H9 (cell line): Measurements from ENCODE around the gene ADAMTS2. TPM values are rescaled to one million over a fixed set of nuclear protein-coding genes. Genes with fewer than 3 reads are reported as not detected.

Experiments
- DNase-seq: peaks from one replicate; pipeline ENCODE4 v3.0.0-alpha.2; 2017
- H2AFZ ChIP-seq: one replicate; pipeline ENCODE4 v1.6.1; 2013; ENCODE audit warnings: mild to moderate bottlenecking, low read length, control low read depth, moderate library complexity
- H2AK5ac ChIP-seq: 2 replicates; pipeline ENCODE4 v1.6.1; 2013; ENCODE audit warnings: low read length, control low read depth, mixed read lengths; ENCODE audit not compliant: insufficient read length
- H2BK120ac ChIP-seq: one replicate; pipeline ENCODE4 v1.6.1; 2013; ENCODE audit warnings: low read depth, mild to moderate bottlenecking, low read length, control low read depth, inconsistent platforms; ENCODE audit not compliant: poor library complexity, severe bottlenecking
- H2BK12ac ChIP-seq: 2 replicates; pipeline ENCODE4 v1.6.1; 2013; ENCODE audit warnings: low read length, control low read depth, mixed read lengths, low read depth; ENCODE audit not compliant: insufficient read length
- H2BK15ac ChIP-seq: 2 replicates; pipeline ENCODE4 v1.6.1; 2013; ENCODE audit warnings: low read depth, low read length, control low read depth
- H2BK20ac ChIP-seq: one replicate; pipeline ENCODE4 v1.6.1; 2013; ENCODE audit warnings: low read depth, mild to moderate bottlenecking, low read length, control low read depth, inconsistent platforms; ENCODE audit not compliant: poor library complexity, severe bottlenecking
- H2BK5ac ChIP-seq: 2 replicates; pipeline ENCODE4 v1.6.1; 2013; ENCODE audit warnings: low read length, control low read depth, mixed read lengths; ENCODE audit not compliant: insufficient read length
- H3K14ac ChIP-seq: 2 replicates; pipeline ENCODE4 v1.6.1; 2013; ENCODE audit warnings: low read length, control low read depth; ENCODE audit not compliant: insufficient read depth
- H3K18ac ChIP-seq: 2 replicates; pipeline ENCODE4 v1.6.1; 2013; ENCODE audit warnings: low read depth, mild to moderate bottlenecking, mixed read lengths, low read length, control low read depth; ENCODE audit not compliant: insufficient read length
- H3K23ac ChIP-seq: 2 replicates; pipeline ENCODE4 v1.6.1; 2013; ENCODE audit warnings: low read length, control low read depth, mixed read lengths, low read depth; ENCODE audit not compliant: insufficient read length
- H3K23me2 ChIP-seq: 2 replicates; pipeline ENCODE4 v1.6.1; 2013; ENCODE audit warnings: low read depth, mild to moderate bottlenecking, mixed read lengths, low read length, control low read depth; ENCODE audit not compliant: insufficient read length, poor library complexity, severe bottlenecking
- H3K27ac ChIP-seq: 2 replicates; pipeline ENCODE4 v1.5.1; 2013; ENCODE audit warnings: low read length, control low read depth, mixed read lengths, low read depth; ENCODE audit not compliant: insufficient read length
- H3K27me3 ChIP-seq: 2 replicates; pipeline ENCODE4 v1.6.1; 2013; ENCODE audit warnings: low read length, control low read depth, inconsistent platforms; ENCODE audit not compliant: insufficient read depth
- H3K4ac ChIP-seq: 2 replicates; pipeline ENCODE4 v1.6.1; 2013; ENCODE audit warnings: low read depth, mild to moderate bottlenecking, control low read depth, inconsistent platforms, low read length, moderate library complexity
- H3K4me1 ChIP-seq: 2 replicates; pipeline ENCODE4 v1.6.1; 2013; ENCODE audit warnings: low read length, control low read depth, inconsistent platforms; ENCODE audit not compliant: insufficient read depth
- H3K4me2 ChIP-seq: 2 replicates; pipeline ENCODE4 v1.6.1; 2013; ENCODE audit warnings: low read length, control low read depth, mixed read lengths; ENCODE audit not compliant: insufficient read length, insufficient read depth
- H3K56ac ChIP-seq: 2 replicates; pipeline ENCODE4 v1.6.1; 2013; ENCODE audit warnings: low read depth, mild to moderate bottlenecking, mixed read lengths, low read length, control low read depth; ENCODE audit not compliant: insufficient read length
- H3K79me1 ChIP-seq: 2 replicates; pipeline ENCODE4 v1.6.1; 2013; ENCODE audit warnings: low read depth, mild to moderate bottlenecking, moderate library complexity, low read length, control low read depth, inconsistent platforms; ENCODE audit not compliant: insufficient read depth, poor library complexity, severe bottlenecking
- H3K79me2 ChIP-seq: 2 replicates; pipeline ENCODE4 v1.6.1; 2013; ENCODE audit warnings: low read length, control low read depth, inconsistent platforms; ENCODE audit not compliant: insufficient read depth
- H3K9ac ChIP-seq: 2 replicates; pipeline ENCODE4 v1.6.1; 2013; ENCODE audit warnings: low read length, control low read depth, mixed read lengths; ENCODE audit not compliant: insufficient read length; ENCODE audit errors: extremely low read depth
- H3K9me3 ChIP-seq: one replicate; pipeline ENCODE4 v1.6.1; 2013; ENCODE audit warnings: low read depth, low read length, inconsistent platforms; ENCODE audit not compliant: control insufficient read depth
- H3T11ph ChIP-seq: one replicate; pipeline ENCODE4 v1.6.1; 2013; ENCODE audit warnings: mild to moderate bottlenecking, low read length, control low read depth, inconsistent platforms
- H4K20me1 ChIP-seq: one replicate; pipeline ENCODE4 v1.6.1; 2013; ENCODE audit not compliant: control insufficient read depth, insufficient read length, insufficient read depth
- H4K5ac ChIP-seq: 2 replicates; pipeline ENCODE4 v1.6.1; 2013; ENCODE audit warnings: low read depth, mild to moderate bottlenecking, mixed read lengths, low read length, control low read depth; ENCODE audit not compliant: insufficient read length
- H4K8ac ChIP-seq: replicated peaks from 2 replicates; pipeline ENCODE4 v1.6.1; 2013; ENCODE audit warnings: low read length, control low read depth, mixed read lengths, low read depth; ENCODE audit not compliant: insufficient read length
- H4K91ac ChIP-seq: 2 replicates; pipeline ENCODE4 v1.6.1; 2013; ENCODE audit warnings: low read depth, mild to moderate bottlenecking, moderate library complexity, mixed read lengths, low read length, control low read depth; ENCODE audit not compliant: insufficient read length
- H3K27ac Mint-ChIP-seq, 3 experiments: 2 replicates in 2 of 3; 3 replicates in 1 of 3; pipeline ENCODE4 v1.8.0; 2020 to 2021; ENCODE audit warnings: mixed read lengths in 3 of 3, mild to moderate bottlenecking in 1 of 3, moderate library complexity in 1 of 3
- H3K27me3 Mint-ChIP-seq: 2 replicates; pipeline ENCODE4 v1.8.0; 2021; ENCODE audit warnings: low read depth, mild to moderate bottlenecking, moderate library complexity, mixed read lengths
- H3K36me3 Mint-ChIP-seq, 3 experiments: 2 replicates in 2 of 3; 3 replicates in 1 of 3; pipeline ENCODE4 v1.8.0; 2020 to 2021; ENCODE audit warnings: low read depth in 3 of 3, mixed read lengths in 3 of 3; ENCODE audit not compliant: insufficient read depth in 1 of 3
- H3K4me1 Mint-ChIP-seq, 2 experiments: 2 replicates each; pipeline ENCODE4 v1.8.0; 2020; ENCODE audit warnings: mixed read lengths in 2 of 2
- H3K4me3 Mint-ChIP-seq, 2 experiments: 2 replicates in 1 of 2; 3 replicates in 1 of 2; pipeline ENCODE4 v1.8.0; 2020 to 2021; ENCODE audit warnings: mild to moderate bottlenecking in 2 of 2, mixed read lengths in 2 of 2, moderate library complexity in 1 of 2
- H3K9me3 Mint-ChIP-seq, 2 experiments: 2 replicates in 1 of 2; 3 replicates in 1 of 2; pipeline ENCODE4 v1.8.0; 2020; ENCODE audit warnings: mild to moderate bottlenecking in 2 of 2, mixed read lengths in 2 of 2, moderate library complexity in 1 of 2
- CTCF ChIP-seq: fragments of 200-600 bp; sonication (generic); conservative IDR thresholded peaks from 3 replicates; pipeline ENCODE4 v1.8.0; 2021; ENCODE audit warnings: antibody characterized with exemption, mild to moderate bottlenecking
- WGBS: extraction: QIAGEN DNeasy Blood & Tissue Kit; methylation state at CpG from one replicate; pipeline ENCODE4 v1.1.7; 2013; ENCODE audit warnings: missing lambda C conversion rate, low lambda C conversion rate, mixed read lengths; ENCODE audit not compliant: insufficient read length; ENCODE audit errors: extremely low coverage; 5-methylcytosine and 5-hydroxymethylcytosine counted together
- total RNA-seq: library from RNA; stranded (reverse); gene quantifications from 2 replicates; pipeline ENCODE4 v1.2.1, GENCODE V29; 2021

ADAMTS2 gene
- total RNA-seq, 1 experiment from 2014 or later, result 5.4 TPM

GRCh38 chr5:179120951-179121666 lies 224.2 kb downstream of the ADAMTS2 start:
- Histone ChIP-seq H3K4ac (no peak overlapping the region), H3K9ac (no peak overlapping the region), H2BK12ac (no peak overlapping the region), H3K4me1 (no peaks in the 10 kb centered on the region), H2BK120ac (no peak overlapping the region), H3T11ph (no peak overlapping the region), H2BK20ac (no peak overlapping the region), H4K5ac (no peak overlapping the region), H3K14ac (no peak overlapping the region), H3K79me1 (no peaks in the 10 kb centered on the region), H3K27ac (no peak overlapping the region), H3K56ac (no peak overlapping the region), H3K18ac (no peak overlapping the region), H3K4me2 (no peak overlapping the region), H2AFZ (no peak overlapping the region), H3K23ac (no peak overlapping the region), H3K9me3 (peaks cover 4% of the 10 kb centered on the region), H3K79me2 (no peaks in the 10 kb centered on the region), H4K20me1 (no peaks in the 10 kb centered on the region), H3K23me2 (no peaks in the 10 kb centered on the region), H4K91ac (no peak overlapping the region), H2AK5ac (no peak overlapping the region), H2BK15ac (no peak overlapping the region), H4K8ac (no peak overlapping the region), H2BK5ac (no peak overlapping the region), H3K27me3 (no peaks in the 10 kb centered on the region)
- Mint-ChIP-seq H3K27me3 (no peaks in the 10 kb centered on the region), H3K27ac (no peak overlapping the region), H3K4me1 (no peaks in the 10 kb centered on the region), H3K36me3 (peaks cover 0 to 7% (median 0%) of the 10 kb centered on the region in 3 experiments; a peak in 4 of 7 replicates), H3K4me3 (no peak overlapping the region), H3K9me3 (peaks cover 40 to 82% of the 10 kb centered on the region in 2 experiments)
- no peak for DNase-seq
- WGBS, result no CpG with 5 or more reads among the region's 75 CpGs
- TF ChIP-seq CTCF, result no peak
